ENCODE results near the gene CHSY1.

Gene CHSY1

GRCh38 chr15:101213147-101213546 is 38.7 kb downstream of the CHSY1 start:
- in situ Hi-C loops (cut with HindIII; ENCODE audit: low sequenced_read_pairs): no loop called here

GRCh38 chr15:101211897-101212296 is 40.0 kb downstream of the CHSY1 start:
- in situ Hi-C loops (cut with HindIII; ENCODE audit: low sequenced_read_pairs): no loop called here

- in situ Hi-C loops (cut with HindIII; ENCODE audit: low sequenced_read_pairs): no loop called here
Measured at GRCh38 chr15:101210466-101210865, 41.4 kb downstream of the CHSY1 start.

GRCh38 chr15:101210058-101210457 is 41.8 kb downstream of the CHSY1 start:
- in situ Hi-C loops (cut with HindIII; ENCODE audit: low sequenced_read_pairs): no loop called here

- in situ Hi-C loops (cut with HindIII; ENCODE audit: low sequenced_read_pairs): loop anchor here (5.0 kb wide), 1 partner anchor 52 kb away; no protein-coding TSS in a partner anchor
Measured at GRCh38 chr15:101209285-101209845, 42.5 kb downstream of the CHSY1 start.

- in situ Hi-C loops (cut with HindIII; ENCODE audit: low sequenced_read_pairs): loop anchor here (5.0 kb wide), 1 partner anchor 51 kb away; no protein-coding TSS in a partner anchor
Measured at GRCh38 chr15:101207867-101208288, 44.0 kb downstream of the CHSY1 start.

- in situ Hi-C loops (cut with HindIII; ENCODE audit: low sequenced_read_pairs): loop anchor here (5.0 kb wide), 1 partner anchor 49 kb away; no protein-coding TSS in a partner anchor
Measured at GRCh38 chr15:101206176-101206591, 45.7 kb downstream of the CHSY1 start.

GRCh38 chr15:101204739-101205535 is 46.9 kb downstream of the CHSY1 start:
- in situ Hi-C loops (cut with HindIII; ENCODE audit: low sequenced_read_pairs): loop anchor here (5.0 kb wide), 1 partner anchor 48 kb away; no protein-coding TSS in a partner anchor

GRCh38 chr15:101203607-101204189 is 48.1 kb downstream of the CHSY1 start:
- in situ Hi-C loops (cut with HindIII; ENCODE audit: low sequenced_read_pairs): no loop called here

GRCh38 chr15:101203029-101203573 is 48.7 kb downstream of the CHSY1 start:
- in situ Hi-C loops (cut with HindIII; ENCODE audit: low sequenced_read_pairs): no loop called here

- in situ Hi-C loops (cut with HindIII; ENCODE audit: low sequenced_read_pairs): no loop called here
Measured at GRCh38 chr15:101201411-101202174, 50.3 kb downstream of the CHSY1 start.

- in situ Hi-C loops (cut with HindIII; ENCODE audit: low sequenced_read_pairs): no loop called here
Measured at GRCh38 chr15:101200181-101200580, 51.7 kb downstream of the CHSY1 start.

GRCh38 chr15:101198800-101199199 is 53.0 kb downstream of the CHSY1 start:
- in situ Hi-C loops (cut with HindIII; ENCODE audit: low sequenced_read_pairs): no loop called here

- in situ Hi-C loops (cut with HindIII; ENCODE audit: low sequenced_read_pairs): no loop called here
Measured at GRCh38 chr15:101198031-101198575, 53.7 kb downstream of the CHSY1 start.

GRCh38 chr15:101194546-101195125 is 57.2 kb downstream of the CHSY1 start:
- in situ Hi-C loops (cut with HindIII; ENCODE audit: low sequenced_read_pairs): loop anchor here (5.0 kb wide), 1 partner anchor 48 kb away; no protein-coding TSS in a partner anchor

GRCh38 chr15:101193806-101194545 is 57.9 kb downstream of the CHSY1 start:
- in situ Hi-C loops (cut with HindIII; ENCODE audit: low sequenced_read_pairs): loop anchor here (5.0 kb wide), 1 partner anchor 48 kb away; no protein-coding TSS in a partner anchor

- in situ Hi-C loops (cut with HindIII; ENCODE audit: low sequenced_read_pairs): loop anchor here (5.0 kb wide), 1 partner anchor 49 kb away; no protein-coding TSS in a partner anchor
Measured at GRCh38 chr15:101193120-101193644, 58.7 kb downstream of the CHSY1 start.

GRCh38 chr15:101192081-101192480 is 59.8 kb downstream of the CHSY1 start:
- in situ Hi-C loops (cut with HindIII; ENCODE audit: low sequenced_read_pairs): loop anchor here (5.0 kb wide), 1 partner anchor 50 kb away; no protein-coding TSS in a partner anchor

- in situ Hi-C loops (cut with HindIII; ENCODE audit: low sequenced_read_pairs): loop anchor here (5.0 kb wide), 1 partner anchor 51 kb away; no protein-coding TSS in a partner anchor
Measured at GRCh38 chr15:101191242-101191641, 60.6 kb downstream of the CHSY1 start.
